Esophagus squamous epithelium (tissue), 4 donors: ENCODE results near the gene ZYX.
"Not testable (repeated sequence)": the region's sequence is repeated elsewhere in the genome, so short reads cannot be mapped to it uniquely, and the experiment has no call there.

Source experiments
- POLR2A ChIP-seq, 4 donors: fragments of 450-650 bp; IDR thresholded peaks; one replicate each; pipeline ENCODE4 v1.6.1; 2017; ENCODE audit warnings: antibody characterized with exemption in 4 of 4, mild to moderate bottlenecking in 4 of 4, moderate library complexity in 3 of 4
- TF ChIP-seq, protein P1 (sequence below), 6 experiments: fragments of 450-650 bp in 4 of 6; fragments of 200-600 bp in 2 of 6; sonication (generic) in 2 of 6; IDR thresholded peaks; one replicate each; pipeline ENCODE4 v1.5.1; 2016 to 2019; ENCODE audit warnings: antibody characterized with exemption in 6 of 6, mild to moderate bottlenecking in 4 of 6, moderate library complexity in 4 of 6

DNA sequence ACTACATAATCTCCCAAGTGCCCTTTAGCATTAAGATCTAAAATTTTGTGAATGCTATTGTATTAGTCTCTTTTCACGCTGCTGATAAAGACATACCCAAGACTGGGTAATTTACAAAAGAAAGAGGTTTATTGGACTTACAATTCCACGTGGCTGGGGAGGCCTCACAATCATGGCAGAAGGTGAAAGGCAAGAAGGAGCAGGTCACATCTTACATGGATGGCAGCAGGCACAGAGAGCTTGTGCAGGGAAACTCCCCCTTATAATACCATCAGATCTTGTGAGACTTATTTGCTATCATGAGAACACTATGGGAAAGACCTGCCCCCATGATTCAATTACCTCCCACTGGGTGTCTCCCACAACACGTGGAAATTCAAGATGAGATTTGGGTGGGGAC lies 39.5 kb downstream of the ZYX start:
- TF ChIP-seq, protein P1, sequence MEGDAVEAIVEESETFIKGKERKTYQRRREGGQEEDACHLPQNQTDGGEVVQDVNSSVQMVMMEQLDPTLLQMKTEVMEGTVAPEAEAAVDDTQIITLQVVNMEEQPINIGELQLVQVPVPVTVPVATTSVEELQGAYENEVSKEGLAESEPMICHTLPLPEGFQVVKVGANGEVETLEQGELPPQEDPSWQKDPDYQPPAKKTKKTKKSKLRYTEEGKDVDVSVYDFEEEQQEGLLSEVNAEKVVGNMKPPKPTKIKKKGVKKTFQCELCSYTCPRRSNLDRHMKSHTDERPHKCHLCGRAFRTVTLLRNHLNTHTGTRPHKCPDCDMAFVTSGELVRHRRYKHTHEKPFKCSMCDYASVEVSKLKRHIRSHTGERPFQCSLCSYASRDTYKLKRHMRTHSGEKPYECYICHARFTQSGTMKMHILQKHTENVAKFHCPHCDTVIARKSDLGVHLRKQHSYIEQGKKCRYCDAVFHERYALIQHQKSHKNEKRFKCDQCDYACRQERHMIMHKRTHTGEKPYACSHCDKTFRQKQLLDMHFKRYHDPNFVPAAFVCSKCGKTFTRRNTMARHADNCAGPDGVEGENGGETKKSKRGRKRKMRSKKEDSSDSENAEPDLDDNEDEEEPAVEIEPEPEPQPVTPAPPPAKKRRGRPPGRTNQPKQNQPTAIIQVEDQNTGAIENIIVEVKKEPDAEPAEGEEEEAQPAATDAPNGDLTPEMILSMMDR (IDR thresholded peaks at IDR 0.05), result not testable (repeated sequence)
- TF ChIP-seq POLR2A (IDR thresholded peaks at IDR 0.05), result not testable (repeated sequence)
